Bronchial epithelial cell (primary cell): ENCODE data around the gene TUT7. TPM values are rescaled to one million over a fixed set of nuclear protein-coding genes. Genes with fewer than 3 reads are reported as not detected.

ENCODE experiments used
- DNase-seq: peaks from one replicate; pipeline ENCODE4 v3.0.0-alpha.2; 2010; ENCODE audit warnings: low read depth
- FAIRE-seq: peaks from 2 replicates; lab custom pipeline; 2011; peaks lifted over from hg19 to GRCh38; lab: Jason Lieb, UNC
- H3K27me3 ChIP-seq: 2 replicates; pipeline ENCODE4 v1.5.1; 2011; ENCODE audit warnings: low read length; ENCODE audit not compliant: control insufficient read depth, insufficient read depth
- H3K36me3 ChIP-seq: 2 replicates; pipeline ENCODE4 v1.5.1; 2011; ENCODE audit warnings: low read length; ENCODE audit not compliant: control insufficient read depth, insufficient read depth
- H3K4me3 ChIP-seq: 2 replicates; pipeline ENCODE4 v1.5.1; 2011; ENCODE audit warnings: mild to moderate bottlenecking, low read depth, low read length, control low read depth
- total RNA-seq: library from RNA; depleted of rRNA; stranded (reverse); fragments of >200 nt; gene quantifications from 2 replicates; pipeline ENCODE4 v1.2.1, GENCODE V29; 2014
- TF ChIP-seq, protein P1 (sequence below): IDR thresholded peaks from 2 replicates; pipeline ENCODE4 v1.5.1; 2011; ENCODE audit warnings: mild to moderate bottlenecking, moderate library complexity, low read length, control low read depth, inconsistent platforms; ENCODE audit not compliant: insufficient read depth, severe bottlenecking

TUT7 gene
- total RNA-seq, 1 donor from 2014 or later = 24.7 TPM

- peaks cover 21% of the 10 kb centered on the region for H3K36me3 ChIP-seq
- TF ChIP-seq, protein P1, sequence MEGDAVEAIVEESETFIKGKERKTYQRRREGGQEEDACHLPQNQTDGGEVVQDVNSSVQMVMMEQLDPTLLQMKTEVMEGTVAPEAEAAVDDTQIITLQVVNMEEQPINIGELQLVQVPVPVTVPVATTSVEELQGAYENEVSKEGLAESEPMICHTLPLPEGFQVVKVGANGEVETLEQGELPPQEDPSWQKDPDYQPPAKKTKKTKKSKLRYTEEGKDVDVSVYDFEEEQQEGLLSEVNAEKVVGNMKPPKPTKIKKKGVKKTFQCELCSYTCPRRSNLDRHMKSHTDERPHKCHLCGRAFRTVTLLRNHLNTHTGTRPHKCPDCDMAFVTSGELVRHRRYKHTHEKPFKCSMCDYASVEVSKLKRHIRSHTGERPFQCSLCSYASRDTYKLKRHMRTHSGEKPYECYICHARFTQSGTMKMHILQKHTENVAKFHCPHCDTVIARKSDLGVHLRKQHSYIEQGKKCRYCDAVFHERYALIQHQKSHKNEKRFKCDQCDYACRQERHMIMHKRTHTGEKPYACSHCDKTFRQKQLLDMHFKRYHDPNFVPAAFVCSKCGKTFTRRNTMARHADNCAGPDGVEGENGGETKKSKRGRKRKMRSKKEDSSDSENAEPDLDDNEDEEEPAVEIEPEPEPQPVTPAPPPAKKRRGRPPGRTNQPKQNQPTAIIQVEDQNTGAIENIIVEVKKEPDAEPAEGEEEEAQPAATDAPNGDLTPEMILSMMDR = no peak
- H3K27me3 ChIP-seq = no peaks in the 10 kb centered on the region
- no peak overlapping the region for H3K4me3 ChIP-seq
- DNase-seq (no peak), FAIRE-seq (no peak)
These were observed 18.2 kb downstream of the TUT7 start for GRCh38 chr9:86336058-86336457.

DNA sequence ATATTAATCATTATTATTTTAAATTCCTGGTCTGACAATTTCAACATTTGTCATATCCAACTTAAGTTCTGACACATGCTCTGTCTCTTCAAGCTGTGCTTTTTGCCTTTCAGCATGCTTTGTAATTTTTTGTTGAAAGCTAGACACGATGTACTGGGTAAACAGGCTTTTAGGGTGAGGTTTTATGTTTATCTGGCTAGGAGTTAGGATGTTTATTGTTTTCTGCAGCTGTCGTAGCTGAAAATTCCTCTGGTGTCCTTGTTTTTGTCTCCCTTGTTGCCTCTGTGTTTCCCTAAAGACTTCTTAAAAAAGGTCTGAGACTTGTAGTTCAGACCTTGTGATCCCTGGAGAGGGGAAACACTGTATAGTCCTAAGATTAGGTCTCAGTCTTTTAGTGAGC, 20.6 kb downstream of the TUT7 start:
- no peak overlapping the region for H3K4me3 ChIP-seq
- TF ChIP-seq, protein P1 = no peak
- no peaks in the 10 kb centered on the region for H3K27me3 ChIP-seq
- FAIRE-seq (no peak), DNase-seq (no peak)
- H3K36me3 ChIP-seq = peaks cover 14% of the 10 kb centered on the region

GRCh38 chr9:86330186-86330585, 24.0 kb downstream of the TUT7 start:
- no peak for DNase-seq
- no peak for FAIRE-seq
- Histone ChIP-seq H3K36me3 (peaks cover 10% of the 10 kb centered on the region), H3K4me3 (no peak overlapping the region), H3K27me3 (no peaks in the 10 kb centered on the region)
- TF ChIP-seq, protein P1 = no peak

DNA sequence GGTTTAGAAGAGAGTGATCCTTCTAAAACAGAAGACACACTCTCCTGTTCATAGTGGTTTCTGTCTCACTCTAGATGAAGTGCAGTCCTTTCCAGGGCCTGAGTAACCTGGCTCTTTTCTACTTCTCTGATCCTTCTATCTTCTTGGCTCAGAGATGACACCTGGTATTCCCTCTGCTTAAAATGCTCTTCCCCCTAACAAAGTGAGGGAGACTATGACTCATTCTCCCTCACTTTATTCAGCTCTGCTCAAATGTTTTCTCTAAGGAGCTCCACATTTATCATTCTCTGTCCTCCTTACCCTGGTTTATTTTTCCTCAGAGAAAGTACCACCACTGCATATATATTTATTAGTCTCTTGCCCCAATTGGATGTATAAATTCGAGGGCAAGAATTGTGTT, 24.6 kb downstream of the TUT7 start:
- FAIRE-seq = no peak
- peaks cover 10% of the 10 kb centered on the region for H3K36me3 ChIP-seq
- no peak overlapping the region for H3K4me3 ChIP-seq
- no peaks in the 10 kb centered on the region for H3K27me3 ChIP-seq
- TF ChIP-seq, protein P1 = no peak
- no peak for DNase-seq

GRCh38 chr9:86328156-86328555, 26.1 kb downstream of the TUT7 start:
- TF ChIP-seq, protein P1 = no peak
- no peak overlapping the region for H3K4me3 ChIP-seq
- H3K27me3 ChIP-seq = no peaks in the 10 kb centered on the region
- no peak for FAIRE-seq
- DNase-seq = no peak
- H3K36me3 ChIP-seq = peaks cover 13% of the 10 kb centered on the region

GRCh38 chr9:86326536-86326935, 27.7 kb downstream of the TUT7 start:
- FAIRE-seq = no peak
- TF ChIP-seq, protein P1 = no peak
- DNase-seq = no peak
- Histone ChIP-seq H3K4me3 (no peak overlapping the region), H3K27me3 (no peaks in the 10 kb centered on the region), H3K36me3 (peaks cover 20% of the 10 kb centered on the region)
